Esophagus muscularis mucosa (tissue), 3 donors: ENCODE results near the gene ATRNL1.
"Not testable (repeated sequence)": the region's sequence is repeated elsewhere in the genome, so short reads cannot be mapped to it uniquely, and the experiment has no call there.

Source experiments
- CTCF ChIP-seq, 3 experiments: fragments of 200-600 bp in 2 of 3; fragments of 450-650 bp in 1 of 3; sonication (generic) in 2 of 3; IDR thresholded peaks; one replicate each; pipeline ENCODE4 v1.5.1; 2017 to 2019; ENCODE audit warnings: antibody characterized with exemption in 3 of 3, mild to moderate bottlenecking in 2 of 3, moderate library complexity in 1 of 3
- POLR2AphosphoS5 ChIP-seq, 2 donors: sonication (generic); formaldehyde crosslinking; IDR thresholded peaks; one replicate each; pipeline ENCODE4 v1.6.1; 2017; ENCODE audit warnings: antibody characterized with exemption in 2 of 2

- not testable (repeated sequence) for TF ChIP-seq CTCF, POLR2AphosphoS5 (IDR thresholded peaks at IDR 0.05)
Observed at GRCh38 chr10:115253765-115254164, 160.6 kb downstream of the ATRNL1 start.
